KMS-11 (cell line): Measurements from ENCODE around the gene EXOC6B.
"Not testable (repeated sequence)": the region's sequence is repeated elsewhere in the genome, so short reads cannot be mapped to it uniquely, and the experiment has no call there.

Source experiments
- H2AFZ ChIP-seq: fragments of 200-600 bp; sonication (generic); 2 replicates; pipeline ENCODE4 v1.6.1; 2016; ENCODE audit warnings: antibody characterized with exemption, mixed run types, low read depth
- H3K27ac ChIP-seq: fragments of 200-600 bp; sonication (generic); 2 replicates; pipeline ENCODE4 v1.6.1; 2016; ENCODE audit warnings: mild to moderate bottlenecking, mixed run types
- H3K27me3 ChIP-seq: fragments of 200-600 bp; sonication (generic); 2 replicates; pipeline ENCODE4 v1.6.1; 2017; ENCODE audit warnings: mild to moderate bottlenecking, low read depth, mixed run types, moderate library complexity; ENCODE audit not compliant: insufficient read depth
- H3K36me3 ChIP-seq: fragments of 200-600 bp; sonication (generic); 2 replicates; pipeline ENCODE4 v1.6.1; 2017; ENCODE audit warnings: mild to moderate bottlenecking, mixed run types; ENCODE audit not compliant: insufficient read depth
- H3K4me1 ChIP-seq: fragments of 200-600 bp; sonication (generic); 2 replicates; pipeline ENCODE4 v1.6.1; 2016; ENCODE audit warnings: mild to moderate bottlenecking, low read depth, mixed run types; ENCODE audit not compliant: poor library complexity, severe bottlenecking
- H3K4me2 ChIP-seq: fragments of 200-600 bp; sonication (generic); 2 replicates; pipeline ENCODE4 v1.7.0; 2016; ENCODE audit warnings: mild to moderate bottlenecking, mixed run types
- H3K4me3 ChIP-seq: fragments of 200-600 bp; sonication (generic); IDR thresholded peaks from 2 replicates; pipeline ENCODE4 v1.6.1; 2017; ENCODE audit warnings: low read depth, low read length, mixed read lengths; ENCODE audit not compliant: insufficient read depth
- H3K79me2 ChIP-seq: fragments of 200-600 bp; sonication (generic); 2 replicates; pipeline ENCODE4 v1.6.1; 2016; ENCODE audit warnings: low read depth, mixed run types; ENCODE audit not compliant: insufficient read depth
- H3K9ac ChIP-seq: fragments of 200-600 bp; sonication (generic); 2 replicates; pipeline ENCODE4 v1.6.1; 2016; ENCODE audit warnings: mild to moderate bottlenecking, mixed run types
- H4K20me1 ChIP-seq: fragments of 200-600 bp; sonication (generic); 2 replicates; pipeline ENCODE4 v1.6.1; 2016; ENCODE audit warnings: mild to moderate bottlenecking, mixed run types; ENCODE audit not compliant: insufficient read depth
- CTCF ChIP-seq: fragments of 200-600 bp; sonication (generic); conservative IDR thresholded peaks from 2 replicates; pipeline ENCODE4 v1.6.1; 2017; ENCODE audit warnings: low read depth, mild to moderate bottlenecking, antibody characterized with exemption, low read length, moderate library complexity, mixed read lengths

Gene EXOC6B

DNA sequence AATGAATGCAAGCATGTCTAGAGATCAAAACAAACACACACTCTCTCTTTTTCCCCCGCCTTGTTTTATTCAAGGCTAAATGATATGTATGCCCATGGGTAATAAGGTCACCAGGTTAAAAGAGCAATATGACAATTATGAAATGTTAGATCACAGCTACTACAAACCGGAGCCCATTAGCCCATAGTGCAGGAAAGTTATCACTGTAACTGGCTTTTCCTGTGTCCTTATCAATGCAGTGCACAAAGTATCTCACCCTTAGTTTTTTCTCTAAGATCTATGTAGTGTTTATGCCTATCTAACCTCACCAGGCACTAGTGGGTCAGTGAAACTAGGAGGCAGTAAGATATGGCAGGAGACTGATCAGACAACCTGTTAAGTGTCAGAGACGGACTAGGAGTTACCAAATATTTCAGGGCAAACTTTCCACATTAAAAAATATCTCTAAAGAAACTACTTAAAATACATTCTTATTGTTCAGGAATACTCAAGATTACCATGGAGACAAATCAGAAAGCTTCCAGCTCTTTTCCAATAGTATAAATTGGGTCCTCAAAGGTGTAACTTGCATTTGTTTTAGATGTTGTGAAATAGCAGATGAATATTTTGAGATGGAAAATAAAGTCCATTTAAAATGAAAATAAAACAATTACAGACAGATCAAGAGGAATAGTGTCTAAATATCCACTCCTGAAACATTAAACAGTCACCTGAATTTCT is 282.2 kb downstream of the EXOC6B start:
- Histone ChIP-seq H3K4me3 (no peak overlapping the region), H4K20me1 (no peaks in the 10 kb centered on the region), H3K27me3 (no peaks in the 10 kb centered on the region), H3K4me1 (peaks cover 15% of the 10 kb centered on the region), H3K27ac (no peak overlapping the region), H3K79me2 (no peaks in the 10 kb centered on the region), H2AFZ (no peak overlapping the region), H3K4me2 (no peak overlapping the region), H3K9ac (no peak overlapping the region), H3K36me3 (no peaks in the 10 kb centered on the region)
- no peak for TF ChIP-seq CTCF

DNA sequence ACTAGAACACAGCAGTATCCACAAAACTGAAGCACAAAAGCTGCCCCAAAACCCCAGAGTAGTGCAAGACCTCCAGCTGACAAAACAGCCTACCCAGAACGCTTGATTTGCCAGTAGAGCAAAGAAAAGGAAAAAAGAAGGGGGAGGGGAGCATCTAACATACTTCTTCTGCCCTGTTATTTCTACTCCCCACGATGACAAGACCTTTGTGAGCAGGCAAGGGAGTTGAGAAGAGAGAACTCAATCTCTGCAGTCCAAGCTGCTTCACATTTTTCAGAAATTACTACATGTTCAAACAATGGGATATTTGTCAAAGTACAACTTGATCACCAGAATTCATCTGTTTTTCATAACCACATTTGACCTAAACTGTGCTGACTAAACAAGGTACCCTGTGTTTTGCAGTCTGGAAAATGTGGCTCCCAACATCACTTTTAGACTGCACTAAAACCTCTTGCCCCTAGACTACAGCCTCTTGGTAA is 286.7 kb downstream of the EXOC6B start:
- H3K79me2 ChIP-seq, result no peaks in the 10 kb centered on the region
- no peak overlapping the region for H3K9ac ChIP-seq
- H3K27me3 ChIP-seq, result no peaks in the 10 kb centered on the region
- H3K27ac ChIP-seq, result no peak overlapping the region
- H3K36me3 ChIP-seq, result no peaks in the 10 kb centered on the region
- no peak for TF ChIP-seq CTCF
- H2AFZ ChIP-seq, result no peak overlapping the region
- H3K4me1 ChIP-seq, result peaks cover 15% of the 10 kb centered on the region
- H3K4me3 ChIP-seq, result no peak overlapping the region
- H4K20me1 ChIP-seq, result no peaks in the 10 kb centered on the region
- H3K4me2 ChIP-seq, result no peak overlapping the region

DNA sequence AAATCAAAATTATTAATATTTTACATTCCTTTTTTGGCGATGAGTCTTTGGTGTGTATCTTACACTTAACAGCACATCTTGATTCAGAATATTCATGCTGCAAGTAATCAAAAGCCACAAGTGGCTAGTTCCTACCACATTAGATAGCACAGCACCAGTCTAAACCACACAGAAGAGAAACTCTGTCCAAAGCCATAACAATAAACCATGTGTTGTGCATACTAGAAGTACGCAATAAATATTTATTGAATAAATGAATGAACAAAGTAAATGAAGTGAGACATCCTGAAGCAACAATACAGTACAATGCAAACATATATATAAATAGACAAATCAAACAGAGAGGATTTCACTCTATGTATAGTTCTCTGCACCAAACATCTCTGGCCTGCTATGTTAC is 287.3 kb downstream of the EXOC6B start:
- Histone ChIP-seq H2AFZ (no peak overlapping the region), H3K4me2 (no peak overlapping the region), H3K27me3 (no peaks in the 10 kb centered on the region), H3K4me3 (no peak overlapping the region), H3K36me3 (no peaks in the 10 kb centered on the region), H3K4me1 (peaks cover 15% of the 10 kb centered on the region), H3K27ac (no peak overlapping the region), H4K20me1 (no peaks in the 10 kb centered on the region), H3K9ac (no peak overlapping the region), H3K79me2 (no peaks in the 10 kb centered on the region)
- no peak for TF ChIP-seq CTCF

DNA sequence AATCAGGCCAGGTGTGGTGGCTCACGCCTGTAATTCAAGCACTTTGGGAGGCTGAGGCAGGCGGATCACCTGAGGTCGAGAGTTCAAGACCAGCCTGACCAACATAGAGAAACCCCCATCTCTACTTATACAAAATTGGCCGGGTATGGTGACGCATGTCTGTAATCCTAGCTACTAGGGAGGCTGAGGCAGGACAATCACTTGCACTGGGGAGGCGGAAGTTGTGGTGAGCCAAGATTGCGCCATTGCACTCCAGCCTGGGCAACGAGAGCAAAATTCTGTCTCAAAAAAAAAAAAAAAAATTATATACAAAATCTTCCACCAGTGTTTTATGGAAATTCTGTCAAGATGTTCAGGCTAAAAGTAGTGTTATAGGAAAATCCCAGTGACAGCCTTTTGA is 290.2 kb downstream of the EXOC6B start:
- not testable (repeated sequence) for H4K20me1 ChIP-seq, H3K79me2 ChIP-seq, H3K4me1 ChIP-seq, H3K27ac ChIP-seq, H3K27me3 ChIP-seq, H3K4me2 ChIP-seq, H3K9ac ChIP-seq, H2AFZ ChIP-seq, H3K36me3 ChIP-seq, H3K4me3 ChIP-seq

GRCh38 chr2:72533765-72534164 is 292.1 kb downstream of the EXOC6B start:
- Histone ChIP-seq H3K4me1 (no peaks in the 10 kb centered on the region), H3K36me3 (no peaks in the 10 kb centered on the region), H2AFZ (no peak overlapping the region), H3K27ac (no peak overlapping the region), H3K4me2 (no peak overlapping the region), H3K9ac (no peak overlapping the region), H3K79me2 (no peaks in the 10 kb centered on the region), H3K4me3 (no peak overlapping the region), H4K20me1 (no peaks in the 10 kb centered on the region), H3K27me3 (no peaks in the 10 kb centered on the region)
- no peak for TF ChIP-seq CTCF
